Peyer's patch (tissue), 4 donors: Measurements from ENCODE around the gene UGT1A8.

Source experiments
- POLR2A ChIP-seq, 2 donors: fragments of 450-650 bp; IDR thresholded peaks; one replicate each; pipeline ENCODE4 v1.5.1; 2017; ENCODE audit warnings: antibody characterized with exemption in 2 of 2, mild to moderate bottlenecking in 2 of 2, moderate library complexity in 2 of 2
- TF ChIP-seq, protein P1 (sequence below), 6 experiments: fragments of 450-650 bp in 4 of 6; fragments of 200-600 bp in 2 of 6; sonication (generic) in 1 of 6; IDR thresholded peaks; one replicate each; pipeline ENCODE4 v1.5.1; 2017 to 2019; ENCODE audit warnings: antibody characterized with exemption in 6 of 6, mild to moderate bottlenecking in 3 of 6, moderate library complexity in 1 of 6

DNA sequence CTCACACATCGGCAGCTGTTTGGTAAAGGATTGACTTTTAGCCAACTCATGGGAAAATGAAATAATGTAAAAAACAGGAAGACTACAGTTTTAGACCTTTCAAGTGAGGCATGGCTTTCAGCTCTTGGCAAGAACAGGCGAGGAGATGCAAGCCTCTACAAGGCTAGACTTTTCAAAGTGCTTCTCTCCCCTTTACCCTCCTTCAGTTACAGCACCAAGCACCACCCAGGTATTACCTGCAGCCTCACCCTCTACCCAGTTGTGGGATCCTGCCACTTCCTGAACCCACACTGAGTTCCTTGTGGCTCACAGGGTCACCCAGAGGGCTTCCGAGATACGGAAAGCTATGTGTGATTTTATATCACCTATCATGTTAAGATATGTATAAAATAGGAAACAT is 33.5 kb downstream of the UGT1A8 start:
- TF ChIP-seq, protein P1, sequence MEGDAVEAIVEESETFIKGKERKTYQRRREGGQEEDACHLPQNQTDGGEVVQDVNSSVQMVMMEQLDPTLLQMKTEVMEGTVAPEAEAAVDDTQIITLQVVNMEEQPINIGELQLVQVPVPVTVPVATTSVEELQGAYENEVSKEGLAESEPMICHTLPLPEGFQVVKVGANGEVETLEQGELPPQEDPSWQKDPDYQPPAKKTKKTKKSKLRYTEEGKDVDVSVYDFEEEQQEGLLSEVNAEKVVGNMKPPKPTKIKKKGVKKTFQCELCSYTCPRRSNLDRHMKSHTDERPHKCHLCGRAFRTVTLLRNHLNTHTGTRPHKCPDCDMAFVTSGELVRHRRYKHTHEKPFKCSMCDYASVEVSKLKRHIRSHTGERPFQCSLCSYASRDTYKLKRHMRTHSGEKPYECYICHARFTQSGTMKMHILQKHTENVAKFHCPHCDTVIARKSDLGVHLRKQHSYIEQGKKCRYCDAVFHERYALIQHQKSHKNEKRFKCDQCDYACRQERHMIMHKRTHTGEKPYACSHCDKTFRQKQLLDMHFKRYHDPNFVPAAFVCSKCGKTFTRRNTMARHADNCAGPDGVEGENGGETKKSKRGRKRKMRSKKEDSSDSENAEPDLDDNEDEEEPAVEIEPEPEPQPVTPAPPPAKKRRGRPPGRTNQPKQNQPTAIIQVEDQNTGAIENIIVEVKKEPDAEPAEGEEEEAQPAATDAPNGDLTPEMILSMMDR (IDR thresholded peaks at IDR 0.05) = no peak
- no peak for TF ChIP-seq POLR2A (IDR thresholded peaks at IDR 0.05)
